DND-41 (cell line): Measurements from ENCODE around the gene EFTUD2.

Experiments
- ATAC-seq: fragments of 200-7000 bp; cut with Tn5 transposase; 3 replicates; pipeline ENCODE4 v1.9.1; 2021; ENCODE audit warnings: low read depth; ENCODE audit not compliant: insufficient read depth
- DNase-seq: peaks from one replicate; pipeline ENCODE4 v3.0.0-alpha.2; 2020
- H2AFZ ChIP-seq: 2 replicates; pipeline ENCODE4 v1.6.0; 2012; ENCODE audit warnings: low read depth, low read length
- H3K27ac ChIP-seq: 2 replicates; pipeline ENCODE4 v1.5.1; 2012; ENCODE audit warnings: low read length, inconsistent platforms
- H3K27me3 ChIP-seq: fragments of 200-600 bp; sonication (generic); 2 replicates; pipeline ENCODE4 v1.6.0; 2012; ENCODE audit warnings: low read length, mild to moderate bottlenecking, inconsistent platforms; ENCODE audit not compliant: insufficient read depth, poor library complexity
- H3K36me3 ChIP-seq: 2 replicates; pipeline ENCODE4 v1.5.1; 2012; ENCODE audit warnings: low read length, inconsistent platforms; ENCODE audit not compliant: insufficient read depth
- H3K4me1 ChIP-seq: 2 replicates; pipeline ENCODE4 v1.5.1; 2012; ENCODE audit warnings: mild to moderate bottlenecking, low read length; ENCODE audit not compliant: insufficient read depth
- H3K4me2 ChIP-seq: 2 replicates; pipeline ENCODE4 v1.6.0; 2012; ENCODE audit warnings: mild to moderate bottlenecking, moderate library complexity, low read length, inconsistent platforms; ENCODE audit not compliant: insufficient read depth
- H3K4me3 ChIP-seq, 2 experiments: fragments of 200-600 bp in 1 of 2; shearing (Covaris generic) in 1 of 2; 2 replicates each; pipeline ENCODE4 v1.5.1; 2012 to 2016; ENCODE audit warnings: inconsistent platforms in 2 of 2, low read length in 2 of 2, mild to moderate bottlenecking in 2 of 2, low read depth in 1 of 2, moderate library complexity in 1 of 2
- H3K79me2 ChIP-seq: 2 replicates; pipeline ENCODE4 v1.6.0; 2012; ENCODE audit warnings: low read length, inconsistent platforms; ENCODE audit not compliant: insufficient read depth
- H3K9ac ChIP-seq: 2 replicates; pipeline ENCODE4 v1.6.0; 2012; ENCODE audit warnings: low read depth, mild to moderate bottlenecking, inconsistent platforms, low read length, moderate library complexity
- H3K9me3 ChIP-seq: 2 replicates; pipeline ENCODE4 v1.5.1; 2012; ENCODE audit warnings: low read length, moderate library complexity, mild to moderate bottlenecking, inconsistent platforms; ENCODE audit not compliant: insufficient read depth, severe bottlenecking
- H4K20me1 ChIP-seq: 2 replicates; pipeline ENCODE4 v1.6.0; 2012; ENCODE audit warnings: low read length; ENCODE audit not compliant: insufficient read depth
- EZH2 ChIP-seq: IDR thresholded peaks from 3 replicates; pipeline ENCODE4 v1.6.1; 2012; ENCODE audit warnings: borderline replicate concordance, low read depth, mild to moderate bottlenecking, moderate library complexity, low read length, inconsistent platforms; ENCODE audit not compliant: severe bottlenecking
- TF ChIP-seq, protein P1 (sequence below): IDR thresholded peaks from 2 replicates; pipeline ENCODE4 v1.5.1; 2012; ENCODE audit warnings: borderline replicate concordance, low read length, moderate library complexity, mild to moderate bottlenecking; ENCODE audit not compliant: poor library complexity, severe bottlenecking; ENCODE audit errors: extremely low read depth

The EFTUD2 gene

DNA sequence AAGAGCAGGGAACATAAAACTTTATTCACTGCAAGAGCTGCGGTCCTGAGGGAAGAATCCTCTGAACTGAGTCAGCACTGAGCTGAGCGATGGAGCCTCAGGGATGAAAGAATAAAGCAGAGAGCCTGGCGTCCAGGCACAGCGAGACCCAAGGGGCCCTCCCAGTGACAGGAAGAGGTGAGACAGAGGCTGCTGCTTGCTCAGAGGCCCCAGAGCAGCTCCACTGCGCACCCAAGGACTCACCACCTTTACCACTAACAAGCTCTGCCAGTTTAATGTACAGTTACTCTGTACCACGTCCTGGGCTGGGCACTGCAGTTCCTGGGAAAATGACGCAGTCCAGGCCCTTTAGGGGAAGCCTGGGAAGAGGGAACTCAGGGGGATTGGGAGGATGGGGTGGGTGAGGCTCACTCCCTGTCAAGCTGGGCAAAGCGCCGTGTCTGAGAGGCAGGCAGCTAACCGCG is 10.5 kb upstream of the EFTUD2 start:
- Histone ChIP-seq H3K36me3 (no peaks in the 10 kb centered on the region), H2AFZ (no peak overlapping the region), H3K9me3 (no peaks in the 10 kb centered on the region), H3K27ac (no peak overlapping the region), H3K4me2 (no peak overlapping the region), H4K20me1 (no peaks in the 10 kb centered on the region; the same call in 1 of the 2 replicates), H3K27me3 (peaks cover 2% of the 10 kb centered on the region), H3K4me3 (no peak overlapping the region), H3K4me1 (no peaks in the 10 kb centered on the region), H3K9ac (no peak overlapping the region), H3K79me2 (no peaks in the 10 kb centered on the region)
- TF ChIP-seq, protein P1, sequence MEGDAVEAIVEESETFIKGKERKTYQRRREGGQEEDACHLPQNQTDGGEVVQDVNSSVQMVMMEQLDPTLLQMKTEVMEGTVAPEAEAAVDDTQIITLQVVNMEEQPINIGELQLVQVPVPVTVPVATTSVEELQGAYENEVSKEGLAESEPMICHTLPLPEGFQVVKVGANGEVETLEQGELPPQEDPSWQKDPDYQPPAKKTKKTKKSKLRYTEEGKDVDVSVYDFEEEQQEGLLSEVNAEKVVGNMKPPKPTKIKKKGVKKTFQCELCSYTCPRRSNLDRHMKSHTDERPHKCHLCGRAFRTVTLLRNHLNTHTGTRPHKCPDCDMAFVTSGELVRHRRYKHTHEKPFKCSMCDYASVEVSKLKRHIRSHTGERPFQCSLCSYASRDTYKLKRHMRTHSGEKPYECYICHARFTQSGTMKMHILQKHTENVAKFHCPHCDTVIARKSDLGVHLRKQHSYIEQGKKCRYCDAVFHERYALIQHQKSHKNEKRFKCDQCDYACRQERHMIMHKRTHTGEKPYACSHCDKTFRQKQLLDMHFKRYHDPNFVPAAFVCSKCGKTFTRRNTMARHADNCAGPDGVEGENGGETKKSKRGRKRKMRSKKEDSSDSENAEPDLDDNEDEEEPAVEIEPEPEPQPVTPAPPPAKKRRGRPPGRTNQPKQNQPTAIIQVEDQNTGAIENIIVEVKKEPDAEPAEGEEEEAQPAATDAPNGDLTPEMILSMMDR, result no peak
- TF ChIP-seq EZH2, result no peak
- ATAC-seq (no peak), DNase-seq (no peak)

DNA sequence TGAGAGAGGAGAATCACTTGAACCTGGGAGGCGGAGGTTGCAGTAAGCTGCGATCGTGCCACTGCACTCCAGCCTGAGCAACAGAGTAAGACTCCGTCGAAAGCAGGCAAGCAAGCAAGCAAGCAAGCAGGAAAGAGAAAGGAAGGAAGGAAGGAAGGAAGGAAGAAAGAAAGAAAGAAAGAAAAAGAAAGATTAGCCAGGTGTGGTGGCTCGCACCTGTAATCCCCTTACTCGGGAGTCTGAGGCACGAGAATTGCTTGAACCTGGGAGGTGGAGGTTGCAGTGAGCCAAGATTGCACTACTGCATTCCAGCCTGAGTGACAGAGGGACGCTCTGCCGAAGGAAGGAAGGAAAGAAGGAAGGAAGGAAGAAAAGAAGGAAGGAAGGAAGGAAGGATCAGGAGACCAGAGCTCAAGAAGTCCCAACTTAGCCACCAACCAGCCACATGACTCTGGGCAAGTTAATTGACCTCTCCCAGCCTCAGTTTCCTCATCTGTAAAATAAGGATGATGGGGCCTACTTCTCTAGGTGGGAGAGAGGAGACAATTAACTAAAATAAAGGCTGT is 9.6 kb upstream of the EFTUD2 start:
- TF ChIP-seq, protein P1, result no peak
- no peak for TF ChIP-seq EZH2
- H3K27ac ChIP-seq, result no peak overlapping the region
- H3K79me2 ChIP-seq, result no peaks in the 10 kb centered on the region
- no peak overlapping the region for H3K4me2 ChIP-seq
- no peak overlapping the region for H2AFZ ChIP-seq
- no peaks in the 10 kb centered on the region for H3K27me3 ChIP-seq
- ATAC-seq, result no peak
- H3K36me3 ChIP-seq, result no peaks in the 10 kb centered on the region
- no peaks in the 10 kb centered on the region; the same call in 1 of the 2 replicates for H4K20me1 ChIP-seq
- DNase-seq, result no peak
- no peaks in the 10 kb centered on the region for H3K4me1 ChIP-seq
- H3K9ac ChIP-seq, result no peak overlapping the region
- no peaks in the 10 kb centered on the region for H3K9me3 ChIP-seq
- no peak overlapping the region for H3K4me3 ChIP-seq

DNA sequence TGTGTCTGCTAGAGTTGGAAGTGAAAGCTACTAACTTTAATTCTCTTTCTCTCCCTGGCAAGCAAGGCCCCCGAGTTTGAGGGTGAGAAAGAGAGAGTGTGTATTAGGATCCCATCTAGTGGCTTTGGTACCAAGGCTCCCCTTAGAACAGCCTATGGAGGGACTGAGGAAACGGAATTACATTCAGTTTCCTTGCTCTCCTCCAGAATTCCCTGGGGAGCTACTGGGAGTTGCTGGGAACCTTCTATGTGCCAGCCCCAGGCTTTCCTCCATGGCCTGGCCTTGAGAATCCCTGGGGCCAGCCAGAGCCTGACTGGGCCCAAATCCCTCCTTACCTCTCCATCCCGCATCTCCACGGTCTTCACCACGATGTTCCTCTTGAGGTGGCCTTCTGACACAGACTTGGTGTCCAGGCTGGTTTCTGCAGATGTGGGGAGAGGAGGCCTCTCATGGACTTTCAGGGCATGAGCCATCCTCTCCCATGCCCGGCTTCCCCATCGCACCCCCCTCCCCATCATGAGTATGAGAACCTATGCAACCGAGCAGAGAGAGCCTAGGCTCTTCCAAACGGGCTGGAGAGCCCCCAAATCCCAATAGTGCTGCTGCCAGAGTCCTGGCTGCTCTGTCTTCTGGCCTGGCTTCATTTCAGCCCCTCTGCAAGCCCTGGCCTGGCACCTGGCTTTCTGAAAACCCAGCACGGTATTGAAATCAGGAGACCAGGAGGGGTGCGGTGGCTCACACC is 8.7 kb upstream of the EFTUD2 start:
- Histone ChIP-seq H3K9me3 (no peaks in the 10 kb centered on the region), H3K4me1 (no peaks in the 10 kb centered on the region), H3K36me3 (no peaks in the 10 kb centered on the region), H3K79me2 (no peaks in the 10 kb centered on the region), H3K27ac (no peak overlapping the region), H3K4me2 (no peak overlapping the region), H3K27me3 (no peaks in the 10 kb centered on the region), H3K9ac (no peak overlapping the region), H4K20me1 (no peaks in the 10 kb centered on the region; the same call in 1 of the 2 replicates), H3K4me3 (no peak overlapping the region), H2AFZ (no peak overlapping the region)
- ATAC-seq, result no peak
- TF ChIP-seq, protein P1, result no peak
- TF ChIP-seq EZH2, result no peak
- DNase-seq, result no peak
